ENCODE data around the gene PHLDA2. TPM values are rescaled to one million over a fixed set of nuclear protein-coding genes. Genes with fewer than 3 reads are reported as not detected.

PHLDA2 gene
- total RNA-seq, 4 donors from 2014 or later, result 0.93 to 3.7 (median 2.3) TPM; not detected in 1

DNA sequence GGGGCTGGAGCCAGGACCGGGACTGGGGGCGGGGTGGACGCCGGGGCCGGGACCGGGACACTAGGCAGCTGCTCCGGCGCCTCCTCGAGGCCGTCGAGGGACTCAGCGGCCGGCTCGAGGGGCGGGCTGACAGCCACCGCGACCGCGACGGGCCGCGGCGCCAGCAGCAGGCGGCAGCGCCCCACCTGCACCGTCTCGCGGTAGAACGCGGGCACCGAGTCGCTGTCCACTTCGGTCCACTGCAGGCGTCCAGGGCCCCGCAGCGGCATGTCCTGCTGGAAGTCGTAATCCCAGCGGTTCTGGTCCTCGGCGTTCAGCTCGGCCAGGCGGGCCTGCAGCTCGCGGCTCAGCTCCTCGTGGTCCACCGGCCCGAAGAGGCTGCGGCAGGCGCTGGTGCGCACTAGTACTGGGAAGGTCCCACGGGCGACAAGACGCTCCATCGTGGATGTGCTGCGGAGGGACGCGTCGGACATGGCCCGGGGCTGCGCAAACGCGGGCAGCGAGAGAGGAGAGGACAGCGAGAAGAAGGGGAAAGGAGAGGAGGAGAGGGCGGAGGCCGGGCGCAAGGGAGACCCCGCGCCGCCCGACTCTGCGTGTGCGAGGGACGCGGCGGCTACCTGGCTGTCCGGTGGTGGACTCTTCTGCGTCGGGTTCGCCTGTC, 44.1 kb downstream of the PHLDA2 start:
- no peaks in the 10 kb centered on the region for H3K36me3 ChIP-seq
- TF ChIP-seq, protein P1, sequence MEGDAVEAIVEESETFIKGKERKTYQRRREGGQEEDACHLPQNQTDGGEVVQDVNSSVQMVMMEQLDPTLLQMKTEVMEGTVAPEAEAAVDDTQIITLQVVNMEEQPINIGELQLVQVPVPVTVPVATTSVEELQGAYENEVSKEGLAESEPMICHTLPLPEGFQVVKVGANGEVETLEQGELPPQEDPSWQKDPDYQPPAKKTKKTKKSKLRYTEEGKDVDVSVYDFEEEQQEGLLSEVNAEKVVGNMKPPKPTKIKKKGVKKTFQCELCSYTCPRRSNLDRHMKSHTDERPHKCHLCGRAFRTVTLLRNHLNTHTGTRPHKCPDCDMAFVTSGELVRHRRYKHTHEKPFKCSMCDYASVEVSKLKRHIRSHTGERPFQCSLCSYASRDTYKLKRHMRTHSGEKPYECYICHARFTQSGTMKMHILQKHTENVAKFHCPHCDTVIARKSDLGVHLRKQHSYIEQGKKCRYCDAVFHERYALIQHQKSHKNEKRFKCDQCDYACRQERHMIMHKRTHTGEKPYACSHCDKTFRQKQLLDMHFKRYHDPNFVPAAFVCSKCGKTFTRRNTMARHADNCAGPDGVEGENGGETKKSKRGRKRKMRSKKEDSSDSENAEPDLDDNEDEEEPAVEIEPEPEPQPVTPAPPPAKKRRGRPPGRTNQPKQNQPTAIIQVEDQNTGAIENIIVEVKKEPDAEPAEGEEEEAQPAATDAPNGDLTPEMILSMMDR (IDR thresholded peaks at IDR 0.05), result peak in 3 of 6 experiments; percentile 18 to 45 (median 44)
- TF ChIP-seq POLR2A (IDR thresholded peaks at IDR 0.05), result no peak
- H3K27ac ChIP-seq, result peak overlapping the region; percentile 18 to 66 (median 44)
- intact Hi-C loops (cut with DNase I), result loop anchor here (10.0 kb wide), 1 partner anchor 180 kb away; no protein-coding TSS in a partner anchor
- peak overlapping the region; percentile 35 to 64 (median 58) for H3K4me3 ChIP-seq (replicated peaks in 1 of 3)
- peaks cover 16 to 21% of the 10 kb centered on the region in 2 donors for H3K4me1 ChIP-seq
- no peaks in the 10 kb centered on the region for H3K27me3 ChIP-seq
- DNase-seq, result peak; percentile 67 to 75
- 0 to 1% methylated on average over 35 to 38 of the region's 80 CpGs for WGBS, 2 donors
- no peaks in the 10 kb centered on the region for H3K9me3 ChIP-seq

DNA sequence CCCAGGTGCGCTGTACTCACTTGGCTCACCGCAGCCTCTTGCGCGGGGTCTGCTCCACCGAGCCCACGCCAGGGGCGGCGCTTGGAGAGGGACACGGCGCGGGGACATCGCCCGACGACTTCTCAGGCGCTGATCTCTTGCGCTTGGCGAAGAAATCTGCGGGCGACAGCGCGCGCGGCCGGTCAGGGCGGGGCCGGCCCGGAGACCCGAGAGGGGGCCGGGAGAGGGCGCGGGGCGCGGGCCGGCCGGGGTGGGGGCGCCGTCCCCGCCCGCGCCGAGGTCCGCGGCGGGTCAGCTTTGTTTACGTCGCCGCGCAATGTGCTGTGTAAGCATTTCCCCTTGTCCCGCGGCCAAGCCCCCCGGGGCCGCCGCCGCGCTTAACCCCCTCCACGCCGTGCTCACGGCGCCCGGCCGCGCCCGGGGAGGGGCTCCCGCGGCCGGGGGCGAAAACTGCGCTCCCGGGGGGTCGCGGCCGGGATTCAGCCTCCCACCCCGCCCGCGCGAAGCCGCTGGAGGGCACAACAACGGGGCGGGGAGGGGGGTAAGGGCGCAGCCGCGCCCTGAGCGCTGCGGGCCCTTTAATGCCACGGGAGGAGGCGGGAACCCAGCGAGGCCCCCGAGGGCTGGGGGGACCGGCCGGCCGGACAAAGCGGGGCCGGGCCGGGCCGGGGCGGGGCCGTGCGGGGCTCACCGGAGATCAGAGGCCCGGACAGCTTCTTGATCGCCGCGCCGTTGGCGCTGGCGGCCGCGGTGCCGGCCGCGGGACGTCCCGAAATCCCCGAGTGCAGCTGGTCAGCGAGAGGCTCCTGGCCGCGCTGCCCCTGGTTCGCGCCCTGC, 45.0 kb downstream of the PHLDA2 start:
- Histone ChIP-seq H3K4me1 (peaks cover 16 to 21% of the 10 kb centered on the region in 2 donors), H3K9me3 (no peaks in the 10 kb centered on the region), H3K27me3 (no peaks in the 10 kb centered on the region), H3K27ac (peak overlapping the region; percentile 73 to 80 (median 77)), H3K36me3 (no peaks in the 10 kb centered on the region), H3K4me3 (replicated peaks in 1 of 3) (peak overlapping the region; percentile 24 to 75 (median 64))
- WGBS, 2 donors, result 2 to 3% methylated on average over 8 to 17 of the region's 119 CpGs
- intact Hi-C loops (cut with DNase I), result loop anchor here (10.0 kb wide), 1 partner anchor 179 kb away; no protein-coding TSS in a partner anchor
- TF ChIP-seq POLR2A (IDR thresholded peaks at IDR 0.05), result no peak
- TF ChIP-seq, protein P1 (IDR thresholded peaks at IDR 0.05), result no peak
- peak; percentile 51 to 53 for DNase-seq

DNA sequence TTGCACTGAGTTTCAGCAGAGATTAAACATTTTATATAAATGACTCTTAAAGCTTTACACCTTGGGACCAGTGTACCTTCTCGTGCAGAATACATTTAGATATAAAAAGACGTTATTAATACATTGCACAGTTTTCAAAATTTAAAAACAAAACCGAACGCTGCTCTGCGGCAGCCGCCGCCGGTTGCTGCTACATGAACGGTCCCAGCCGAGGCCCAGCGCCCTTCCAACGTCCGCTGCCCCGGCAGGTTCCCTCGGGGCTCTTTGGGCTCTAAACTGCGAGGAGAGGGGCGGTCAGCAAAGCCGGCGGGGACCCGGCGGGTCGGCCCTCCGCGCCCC, 45.6 kb downstream of the PHLDA2 start:
- H3K9me3 ChIP-seq, result no peaks in the 10 kb centered on the region
- peak overlapping the region in 2 of 3 donors; percentile 77 to 80 for H3K27ac ChIP-seq
- peak in 1 of 2 donors; percentile 27 for DNase-seq
- no peaks in the 10 kb centered on the region for H3K36me3 ChIP-seq
- H3K4me3 ChIP-seq (replicated peaks in 1 of 3), result peak overlapping the region; percentile 14 to 64 (median 60)
- WGBS, 2 donors, result 8 to 10% methylated on average over 23 to 24 of the region's 24 CpGs
- no peaks in the 10 kb centered on the region for H3K27me3 ChIP-seq
- H3K4me1 ChIP-seq, result peaks cover 16 to 21% of the 10 kb centered on the region in 2 donors
- intact Hi-C loops (cut with DNase I), result loop anchor here (10.0 kb wide), 1 partner anchor 179 kb away; no protein-coding TSS in a partner anchor
- TF ChIP-seq, protein P1 (IDR thresholded peaks at IDR 0.05), result no peak
- no peak for TF ChIP-seq POLR2A (IDR thresholded peaks at IDR 0.05)

DNA sequence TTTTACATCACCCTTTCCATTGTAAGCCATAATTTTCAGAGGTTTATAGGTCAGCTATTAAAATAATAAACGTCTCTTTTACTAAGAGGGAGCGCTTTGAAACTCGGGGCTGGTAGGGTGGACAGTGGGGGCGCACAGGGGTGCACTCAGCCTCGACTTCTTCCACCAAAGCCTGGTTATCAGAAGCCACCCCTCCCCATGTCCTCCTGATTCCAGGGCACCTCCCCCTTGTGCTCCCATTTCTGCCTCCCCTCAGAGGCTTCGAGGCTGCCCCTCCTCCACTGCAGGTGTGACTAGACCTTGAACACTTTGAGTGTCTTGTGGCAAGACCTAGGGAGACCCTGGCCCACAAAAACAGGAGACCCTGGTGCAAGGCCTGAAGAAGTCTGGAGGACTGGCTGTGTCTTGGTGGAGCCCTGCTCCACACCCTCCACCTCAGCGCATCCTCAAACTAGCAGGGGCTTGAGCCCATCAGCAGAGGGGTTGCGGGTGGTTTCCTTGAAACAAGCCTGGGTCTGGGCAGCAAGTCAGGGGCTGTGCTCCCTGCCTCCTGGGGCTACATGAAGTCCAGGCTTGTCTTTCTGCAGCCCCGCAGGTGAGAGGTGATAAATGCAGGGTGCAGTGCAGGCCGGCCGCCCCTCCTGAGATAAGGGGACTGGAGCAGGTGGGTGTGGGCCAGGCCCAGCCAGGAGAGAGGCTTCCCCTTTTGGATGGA, 46.7 kb downstream of the PHLDA2 start:
- H3K4me1 ChIP-seq, result peaks cover 15 to 16% of the 10 kb centered on the region in 2 donors

More for the DNA sequence above, 46.7 kb downstream of the PHLDA2 start:
- H3K4me3 ChIP-seq (replicated peaks in 1 of 3), result no peak overlapping the region
- H3K36me3 ChIP-seq, result no peaks in the 10 kb centered on the region
- 78 to 89% methylated on average over 7 to 9 of the region's 11 CpGs for WGBS, 2 donors
- TF ChIP-seq, protein P1 (IDR thresholded peaks at IDR 0.05), result no peak
- no peak for TF ChIP-seq POLR2A (IDR thresholded peaks at IDR 0.05)
- no peaks in the 10 kb centered on the region for H3K27me3 ChIP-seq
- no peak for DNase-seq
- H3K27ac ChIP-seq, result no peak overlapping the region
- no peaks in the 10 kb centered on the region for H3K9me3 ChIP-seq
- intact Hi-C loops (cut with DNase I), result loop anchor here (10.0 kb wide), 1 partner anchor 178 kb away; no protein-coding TSS in a partner anchor
